Tibial nerve (tissue), 4 donors: ENCODE results near the gene NEURL3. TPM values are rescaled to one million over a fixed set of nuclear protein-coding genes. Genes with fewer than 3 reads are reported as not detected.

ENCODE experiments used
- DNase-seq, 2 donors: peaks; one replicate each; pipeline ENCODE4 v3.0.0-alpha.2; 2019; ENCODE audit warnings: low spot score in 2 of 2
- H3K27ac ChIP-seq, 4 donors: fragments of 200-600 bp; sonication (generic) in 3 of 4; one replicate each; pipeline ENCODE4 v1.5.1; 2017 to 2019; ENCODE audit warnings: mild to moderate bottlenecking in 1 of 4
- H3K27me3 ChIP-seq, 2 donors: fragments of 200-600 bp; sonication (generic) in 1 of 2; one replicate each; pipeline versions ENCODE4 v1.5.1 to v1.6.0; 2017 to 2019
- H3K36me3 ChIP-seq, 3 donors: fragments of 200-600 bp; sonication (generic); one replicate each; pipeline ENCODE4 v1.5.1; 2018 to 2019
- H3K4me1 ChIP-seq, 4 donors: fragments of 200-600 bp; sonication (generic) in 3 of 4; one replicate each; pipeline ENCODE4 v1.5.1; 2017 to 2019
- H3K4me3 ChIP-seq, 4 donors: fragments of 200-600 bp; sonication (generic) in 3 of 4; one replicate each; pipeline ENCODE4 v1.5.1; 2017 to 2019; ENCODE audit warnings: mild to moderate bottlenecking in 1 of 4, moderate library complexity in 1 of 4
- H3K9me3 ChIP-seq, 4 donors: fragments of 200-600 bp; sonication (generic) in 3 of 4; one replicate each; pipeline ENCODE4 v1.5.1; 2017 to 2019
- CTCF ChIP-seq, 5 experiments: fragments of 200-600 bp in 3 of 5; fragments of 450-650 bp in 2 of 5; sonication (generic) in 3 of 5; IDR thresholded peaks; one replicate each; pipeline ENCODE4 v1.5.1; 2016 to 2019; ENCODE audit warnings: antibody characterized with exemption in 5 of 5, mild to moderate bottlenecking in 3 of 5, moderate library complexity in 2 of 5
- EP300 ChIP-seq, 2 donors: sonication (generic); formaldehyde crosslinking; IDR thresholded peaks; one replicate each; pipeline ENCODE4 v1.6.1; 2017; ENCODE audit warnings: antibody characterized with exemption in 2 of 2, mild to moderate bottlenecking in 1 of 2
- POLR2A ChIP-seq, 2 donors: fragments of 450-650 bp; IDR thresholded peaks; one replicate each; pipeline ENCODE4 v1.6.1; 2017; ENCODE audit warnings: antibody characterized with exemption in 2 of 2, mild to moderate bottlenecking in 2 of 2, moderate library complexity in 2 of 2
- WGBS, 2 donors: methylation state at CpG; one replicate each; pipeline ENCODE4 v1.1.5; 2018; 5-methylcytosine and 5-hydroxymethylcytosine counted together
- total RNA-seq, 4 donors: library from RNA; depleted of rRNA; stranded (reverse); fragments of >200 nt; gene quantifications; one replicate each; pipeline ENCODE4 v1.1.0, GENCODE V29; 2016

NEURL3 gene
- total RNA-seq, 4 donors from 2014 or later, result 1.5 TPM; not detected in 3

DNA sequence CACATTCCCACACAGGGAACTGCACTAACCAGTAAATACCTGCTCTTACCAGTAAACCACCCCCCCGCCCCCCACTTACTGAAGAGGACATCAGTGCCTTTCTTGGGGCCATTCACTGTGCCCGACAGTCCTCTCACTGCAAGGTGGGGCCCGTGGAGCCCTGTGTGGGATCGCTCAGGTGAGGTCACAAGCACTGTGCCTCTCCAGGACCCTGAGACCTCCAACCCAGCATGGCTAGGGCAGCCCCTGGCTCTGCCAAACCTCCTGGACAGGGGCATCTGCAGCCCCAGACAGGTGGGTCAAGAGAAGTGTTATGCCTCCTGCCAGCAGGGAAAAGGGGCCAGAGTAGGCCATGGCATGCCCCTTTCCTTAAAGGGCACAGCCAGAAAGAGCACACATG, 6.7 kb upstream of the NEURL3 start:
- Histone ChIP-seq H3K4me1 (peaks cover 0 to 20% (median 16%) of the 10 kb centered on the region in 4 donors), H3K36me3 (no peaks in the 10 kb centered on the region), H3K9me3 (peaks cover 0 to 1% (median 0%) of the 10 kb centered on the region in 4 donors), H3K27me3 (no peaks in the 10 kb centered on the region), H3K4me3 (no peak overlapping the region), H3K27ac (no peak overlapping the region)
- TF ChIP-seq EP300 (IDR thresholded peaks at IDR 0.05), result no peak
- no peak for TF ChIP-seq POLR2A (IDR thresholded peaks at IDR 0.05)
- no peak for TF ChIP-seq CTCF (IDR thresholded peaks at IDR 0.05)
- DNase-seq, result no peak
- 79 to 86% methylated on average over 3 to 4 of the region's 4 CpGs for WGBS, 2 donors

DNA sequence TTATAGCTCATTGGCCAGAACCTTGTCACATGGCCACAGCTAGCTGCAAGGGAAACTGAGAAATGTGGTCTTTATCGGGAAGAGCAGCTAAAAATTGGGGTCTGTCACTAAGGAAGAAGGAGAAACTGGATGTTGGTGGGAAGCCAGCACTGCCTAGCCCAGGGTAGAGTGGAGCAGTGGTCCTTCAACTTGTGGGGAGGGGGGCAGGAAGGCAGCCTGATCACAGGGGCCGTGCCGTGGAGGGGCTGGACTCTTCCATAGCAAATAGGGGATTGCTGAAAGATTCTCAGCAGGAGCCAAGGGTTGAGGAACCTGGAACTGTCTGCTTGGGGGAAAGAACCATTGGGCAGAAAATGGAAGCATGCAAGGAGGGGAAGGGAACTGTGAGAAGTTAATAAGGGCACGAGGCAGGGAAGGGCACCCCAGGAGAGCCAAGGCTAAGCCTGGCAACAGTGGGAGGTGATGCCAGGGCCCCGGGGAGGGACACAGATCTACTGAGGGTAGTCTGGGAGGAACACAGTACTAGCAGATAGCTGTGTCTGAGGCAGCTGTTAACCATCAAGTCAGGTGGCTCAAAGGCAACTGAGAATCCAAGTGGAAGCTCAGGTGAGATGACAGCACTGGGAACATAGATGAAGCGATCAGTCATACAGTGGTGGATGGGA, 5.9 kb upstream of the NEURL3 start:
- no peak for TF ChIP-seq CTCF (IDR thresholded peaks at IDR 0.05)
- no peak for TF ChIP-seq POLR2A (IDR thresholded peaks at IDR 0.05)
- TF ChIP-seq EP300 (IDR thresholded peaks at IDR 0.05), result no peak
- Histone ChIP-seq H3K36me3 (no peaks in the 10 kb centered on the region), H3K9me3 (no peaks in the 10 kb centered on the region), H3K4me3 (no peak overlapping the region), H3K27ac (no peak overlapping the region), H3K4me1 (peaks cover 0 to 20% (median 16%) of the 10 kb centered on the region in 4 donors), H3K27me3 (no peaks in the 10 kb centered on the region)
- no peak for DNase-seq
- 69 to 88% methylated on average over 6 of the region's 6 CpGs for WGBS, 2 donors

- H3K4me3 ChIP-seq, result no peak overlapping the region
- TF ChIP-seq POLR2A (IDR thresholded peaks at IDR 0.05), result no peak
- no peak for TF ChIP-seq CTCF (IDR thresholded peaks at IDR 0.05)
- no peak for TF ChIP-seq EP300 (IDR thresholded peaks at IDR 0.05)
- H3K27ac ChIP-seq, result no peak overlapping the region
- peaks cover 0 to 20% (median 16%) of the 10 kb centered on the region in 4 donors for H3K4me1 ChIP-seq
- H3K36me3 ChIP-seq, result no peaks in the 10 kb centered on the region
- no peaks in the 10 kb centered on the region for H3K9me3 ChIP-seq
- no peak for DNase-seq
- WGBS, 2 donors, result 43 to 58% methylated on average over 11 of the region's 11 CpGs
- no peaks in the 10 kb centered on the region for H3K27me3 ChIP-seq
Observed at GRCh38 chr2:96509847-96510230, 4.7 kb upstream of the NEURL3 start.

DNA sequence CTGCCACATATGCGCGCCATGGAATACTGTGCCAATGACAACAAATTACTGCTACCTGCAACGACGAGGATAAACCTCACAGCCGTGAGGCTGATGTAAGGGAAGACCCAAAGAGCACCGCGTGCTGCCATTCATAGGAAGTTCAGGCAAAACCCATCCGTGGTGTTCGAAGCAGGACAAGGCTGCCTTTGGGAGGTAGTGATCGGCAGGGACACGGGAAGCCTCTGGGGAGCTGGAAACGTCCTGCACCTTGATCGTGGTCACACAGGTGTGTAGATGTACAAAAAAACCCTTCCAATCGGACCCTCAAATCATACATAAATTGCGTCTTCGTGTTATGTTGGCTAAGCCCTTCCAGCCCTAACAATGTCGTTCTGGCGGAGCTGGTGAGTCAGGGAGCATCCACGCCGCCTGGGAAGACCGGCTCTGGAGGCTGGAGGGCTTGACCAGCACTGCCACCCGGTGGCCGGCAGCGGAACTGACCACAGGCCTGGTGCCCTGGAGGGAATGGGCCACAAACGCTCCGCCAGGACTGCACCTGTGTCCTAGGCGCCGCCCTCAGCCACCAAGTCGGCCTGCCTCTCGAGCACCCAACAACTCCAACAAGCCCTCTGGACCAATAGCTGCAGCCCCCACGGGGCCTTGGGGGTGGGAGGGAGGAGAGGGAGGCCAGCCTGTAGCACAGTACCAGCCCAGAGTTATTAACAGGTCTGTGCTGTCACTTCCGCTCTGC, 4.1 kb upstream of the NEURL3 start:
- no peaks in the 10 kb centered on the region for H3K9me3 ChIP-seq
- H3K27me3 ChIP-seq, result no peaks in the 10 kb centered on the region
- peak overlapping the region in 1 of 4 donors; percentile 62 for H3K27ac ChIP-seq
- TF ChIP-seq EP300 (IDR thresholded peaks at IDR 0.05) (peak in 1 of 2 donors; percentile 59), POLR2A (IDR thresholded peaks at IDR 0.05) (no peak), CTCF (IDR thresholded peaks at IDR 0.05) (peak; percentile 97 to 99 (median 98))
- no peak overlapping the region for H3K4me3 ChIP-seq
- H3K4me1 ChIP-seq, result peaks cover 0 to 20% (median 16%) of the 10 kb centered on the region in 4 donors
- DNase-seq, result peak; percentile 67 to 86
- H3K36me3 ChIP-seq, result no peaks in the 10 kb centered on the region
- WGBS, 2 donors, result 21 to 25% methylated on average over 30 to 32 of the region's 32 CpGs

DNA sequence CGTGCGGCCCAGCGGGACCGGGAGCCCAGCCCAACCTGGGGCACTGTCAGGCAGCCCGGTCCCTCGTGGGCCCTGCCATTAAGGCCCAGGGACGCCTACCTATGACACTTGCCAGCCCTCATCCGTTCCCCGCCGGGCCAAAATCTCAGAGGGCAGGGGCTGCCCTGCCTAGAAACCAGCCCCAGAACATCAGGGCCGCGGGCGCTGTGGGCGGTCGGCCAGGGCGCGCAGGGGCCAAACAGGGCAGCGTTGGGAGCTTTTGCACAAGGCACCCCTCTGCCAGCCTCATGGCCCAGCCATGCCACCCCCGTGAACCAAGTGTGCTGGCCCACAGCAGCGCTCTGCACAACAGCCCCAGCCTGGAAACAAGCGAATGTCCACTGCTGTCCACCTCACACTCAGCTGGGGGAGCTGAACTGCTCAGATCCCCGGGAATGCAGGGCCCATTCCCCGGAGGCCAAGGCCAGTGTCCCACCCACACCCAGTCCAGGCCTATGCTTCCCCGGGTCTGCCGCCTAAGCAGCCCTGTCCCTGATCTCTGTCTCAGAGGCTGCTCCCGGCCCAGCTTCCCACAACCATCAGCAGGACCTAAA, 3.5 kb upstream of the NEURL3 start:
- Histone ChIP-seq H3K36me3 (no peaks in the 10 kb centered on the region), H3K27me3 (no peaks in the 10 kb centered on the region), H3K9me3 (no peaks in the 10 kb centered on the region), H3K4me3 (peak overlapping the region in 2 of 4 donors; percentile 35 to 52), H3K27ac (peak overlapping the region in 1 of 4 donors; percentile 62), H3K4me1 (peaks cover 0 to 20% (median 16%) of the 10 kb centered on the region in 4 donors)
- DNase-seq, result no peak
- 54 to 69% methylated on average over 11 to 17 of the region's 26 CpGs for WGBS, 2 donors
- no peak for TF ChIP-seq CTCF (IDR thresholded peaks at IDR 0.05)
